NCI-H2107 treated with DMSO at 0.1 percent for 48 hours (cell line): ENCODE data around the gene FBXL17.

Source experiments
- DNase-seq: peaks from one replicate; lab custom pipeline; 2025; ENCODE audit not compliant: unreplicated experiment; lab: John Stamatoyannopoulos, UW

The FBXL17 gene

GRCh38 chr5:107871023-107871422 lies 510.9 kb downstream of the FBXL17 start:
- DNase-seq: no peak

DNA sequence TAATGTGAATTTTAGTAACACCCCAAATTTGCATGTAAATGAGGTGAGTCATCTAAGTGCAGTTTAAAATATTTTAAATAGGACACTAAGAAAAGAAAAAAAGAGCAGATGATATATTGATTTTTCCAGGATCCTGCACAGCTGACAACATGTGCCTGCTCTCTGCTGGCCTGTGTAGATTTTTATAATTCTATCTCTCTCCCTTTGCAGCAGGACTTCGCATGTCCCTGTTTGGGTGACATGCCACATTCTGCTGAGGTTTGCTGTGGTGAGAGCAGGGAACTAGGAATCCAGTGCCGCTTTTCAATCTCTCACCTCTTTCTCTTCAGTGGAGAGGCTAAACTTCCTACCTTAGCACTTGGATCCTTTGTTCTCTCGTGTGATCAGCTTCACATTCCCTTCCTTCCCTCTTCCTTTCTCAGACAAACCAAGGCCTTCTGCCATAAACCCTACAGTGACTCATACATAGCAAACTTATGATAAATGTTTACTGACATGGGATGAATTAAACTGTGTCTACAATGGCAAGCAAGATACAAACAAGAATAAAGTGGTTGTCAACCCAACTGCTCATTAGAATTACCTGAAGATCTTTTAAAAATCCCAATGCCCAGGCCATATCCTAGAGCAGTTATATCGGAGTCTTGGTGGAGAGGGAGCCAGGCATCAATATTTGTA lies 512.3 kb downstream of the FBXL17 start:
- DNase-seq: no peak

- no peak for DNase-seq
These were observed 513.1 kb downstream of the FBXL17 start for GRCh38 chr5:107868650-107869409.

- no peak for DNase-seq
These were observed 514.6 kb downstream of the FBXL17 start for GRCh38 chr5:107867266-107867665.

DNA sequence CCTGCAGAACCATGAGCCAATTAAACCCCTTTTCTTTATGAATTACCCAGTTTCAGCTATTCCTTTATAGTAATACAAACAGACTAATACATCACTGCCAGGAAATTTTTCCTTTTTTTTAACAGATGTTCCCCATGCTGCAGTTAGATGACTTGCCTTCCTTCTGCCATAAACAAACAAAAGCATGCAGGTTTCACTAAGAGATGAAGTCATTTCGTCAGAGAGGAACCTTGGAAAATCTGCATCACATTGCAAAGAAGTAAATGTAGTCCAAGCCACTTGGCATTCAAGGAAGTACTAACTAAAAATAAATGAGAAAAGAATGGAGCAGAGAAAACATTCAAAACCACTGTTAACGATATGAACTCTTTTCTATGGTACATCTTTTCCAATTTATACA lies 517.1 kb downstream of the FBXL17 start:
- no peak for DNase-seq

- DNase-seq: no peak
These were observed 518.8 kb downstream of the FBXL17 start for GRCh38 chr5:107863125-107863524.

DNA sequence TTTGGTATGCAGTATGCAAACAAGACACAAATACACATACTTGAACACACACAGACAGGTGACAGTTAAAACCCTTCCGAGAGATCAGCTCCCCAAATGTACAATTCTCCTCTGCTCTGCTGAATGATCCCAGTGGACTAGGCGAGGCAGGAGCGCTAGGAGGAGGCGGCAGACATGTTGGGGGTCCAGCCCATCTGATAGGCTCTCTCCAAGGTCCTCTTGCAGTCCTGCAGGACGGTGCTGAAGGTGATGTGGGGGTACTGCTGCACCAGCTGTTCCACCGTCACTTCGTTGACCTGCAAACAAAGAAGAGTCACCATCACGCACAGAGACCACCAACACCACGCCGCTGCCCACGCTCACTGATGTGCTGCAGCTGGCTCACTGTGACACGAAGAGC lies 520.3 kb downstream of the FBXL17 start:
- no peak for DNase-seq

GRCh38 chr5:107860044-107860443 lies 521.9 kb downstream of the FBXL17 start:
- DNase-seq: no peak

DNA sequence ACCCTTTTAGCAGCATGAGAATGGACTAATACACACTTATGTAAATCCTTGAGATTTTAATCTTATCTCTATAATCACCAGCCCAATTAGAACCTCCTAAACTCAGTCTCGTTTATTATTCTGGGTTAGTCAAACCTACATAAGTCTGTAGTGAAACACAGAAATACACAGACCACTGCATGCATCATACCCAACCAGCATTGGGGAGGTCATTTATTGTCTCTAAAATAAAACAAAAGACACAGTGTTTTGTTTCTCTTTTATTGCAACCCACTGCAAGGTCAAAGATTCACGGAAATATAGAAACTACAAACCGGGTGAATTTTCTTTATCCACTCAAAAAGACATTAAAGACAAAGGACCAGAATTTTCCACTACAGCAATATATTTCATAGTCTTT lies 523.1 kb downstream of the FBXL17 start:
- DNase-seq: no peak

GRCh38 chr5:107858324-107858723 lies 523.6 kb downstream of the FBXL17 start:
- DNase-seq: no peak

DNA sequence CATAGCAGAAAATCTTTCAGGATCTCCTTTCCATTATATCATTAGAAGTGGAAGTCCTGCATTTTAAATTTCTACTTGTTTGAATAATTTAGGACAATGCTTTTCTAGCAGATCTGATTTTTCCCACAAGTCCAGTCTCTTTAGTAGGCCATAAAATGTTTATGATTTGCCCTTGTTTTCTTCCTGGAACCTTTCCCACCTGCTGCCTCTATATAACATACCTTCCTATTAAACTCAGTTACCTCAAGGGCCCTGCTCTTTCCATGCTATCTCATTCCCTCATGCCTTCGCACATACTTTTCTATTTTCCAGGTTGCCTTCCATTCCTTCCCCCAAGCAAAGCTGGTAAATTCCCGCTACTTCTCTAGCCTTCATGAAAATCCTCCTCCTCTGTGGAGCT lies 524.1 kb downstream of the FBXL17 start:
- no peak for DNase-seq

DNA sequence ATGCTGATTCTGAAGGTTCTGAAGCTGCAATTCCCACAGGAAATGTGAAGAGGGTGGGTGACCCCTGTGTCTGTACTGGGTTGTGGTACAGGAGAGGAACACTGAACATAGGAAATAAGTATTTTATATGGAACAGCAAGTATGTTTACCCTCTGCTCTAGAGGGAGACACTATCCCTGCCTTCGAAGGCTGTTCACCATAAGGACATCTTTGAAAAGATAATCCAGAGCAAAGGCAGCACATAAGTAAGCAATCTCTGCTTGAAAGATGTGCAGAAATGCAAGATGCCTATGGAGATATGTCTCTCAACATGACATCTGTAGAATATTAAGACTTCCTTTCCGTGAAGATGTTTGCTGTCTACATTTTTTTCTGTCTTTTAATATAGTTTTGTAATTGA lies 526.7 kb downstream of the FBXL17 start:
- DNase-seq: no peak

DNA sequence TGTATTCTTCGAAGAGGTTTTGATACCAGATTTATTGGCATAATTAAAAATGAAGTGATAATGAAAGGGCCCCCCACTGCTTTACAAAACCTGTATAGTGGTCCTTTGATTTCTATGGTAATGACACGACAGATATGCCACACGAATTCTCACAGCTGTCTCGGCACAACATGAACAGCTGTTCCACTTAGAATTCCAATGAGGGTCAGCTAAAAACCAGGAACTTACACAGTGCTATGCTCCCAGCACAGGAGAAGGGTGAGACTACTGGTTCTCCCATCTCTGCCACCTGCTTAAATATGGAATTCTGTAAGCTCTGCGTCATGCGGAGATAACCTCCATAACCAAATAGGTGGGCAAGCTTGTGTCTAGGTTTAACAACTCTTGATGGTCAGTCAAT lies 528.2 kb downstream of the FBXL17 start:
- no peak for DNase-seq

DNA sequence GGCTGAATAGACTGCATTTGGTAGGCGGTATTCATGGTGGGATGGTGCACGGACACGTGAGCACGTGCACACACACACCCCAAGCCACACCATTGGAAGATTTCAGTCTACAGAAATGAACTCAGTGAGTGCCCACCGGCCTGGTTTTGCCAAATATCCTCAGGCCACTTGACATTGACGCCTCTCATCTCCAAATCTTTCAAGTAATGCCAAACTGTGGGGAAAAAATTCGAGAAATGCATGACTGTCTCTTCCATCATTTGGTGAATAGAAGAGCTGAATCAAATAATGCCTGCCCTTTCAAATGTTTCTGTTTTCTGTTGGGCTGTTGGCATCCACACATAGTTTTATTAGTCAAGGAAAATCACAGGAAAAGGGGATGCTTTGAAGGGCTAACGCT lies 528.9 kb downstream of the FBXL17 start:
- no peak for DNase-seq

DNA sequence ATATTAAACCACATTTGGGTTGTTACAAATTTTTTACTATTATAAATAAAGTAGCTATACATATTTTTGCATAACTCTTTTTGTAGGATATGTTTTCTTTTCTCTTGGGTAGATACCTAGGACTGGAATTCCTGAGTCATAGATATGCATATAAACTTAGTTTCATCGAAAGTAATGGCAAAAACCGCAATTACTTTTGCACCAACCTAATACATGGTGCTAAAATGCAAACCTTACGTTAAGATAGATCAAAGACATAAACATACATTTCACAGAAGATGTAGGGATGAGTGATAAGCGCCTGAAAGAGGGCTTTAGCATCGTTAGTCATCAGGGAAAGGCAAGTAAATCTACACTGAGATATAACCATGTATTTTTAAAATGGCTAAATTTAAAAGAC lies 532.8 kb downstream of the FBXL17 start:
- no peak for DNase-seq

DNA sequence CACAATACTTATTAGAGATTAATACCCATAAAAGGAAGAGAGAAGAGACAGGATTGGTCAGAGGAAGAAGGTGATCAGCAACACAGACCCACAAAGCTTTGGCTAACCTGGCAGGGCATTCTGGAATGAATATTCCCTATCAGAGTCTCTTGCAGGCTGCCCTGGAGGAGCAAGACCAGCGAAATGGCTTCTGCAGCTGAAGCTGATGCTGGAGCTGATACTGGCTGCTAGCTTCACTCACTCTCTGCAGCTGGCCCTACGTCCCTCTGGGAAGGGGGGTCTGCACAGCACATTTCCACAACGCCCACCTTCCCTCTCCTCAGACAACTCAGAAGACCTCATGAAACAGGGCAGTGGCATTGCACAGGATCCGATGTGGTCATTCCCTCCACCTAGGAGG lies 541.3 kb downstream of the FBXL17 start:
- DNase-seq: no peak

DNA sequence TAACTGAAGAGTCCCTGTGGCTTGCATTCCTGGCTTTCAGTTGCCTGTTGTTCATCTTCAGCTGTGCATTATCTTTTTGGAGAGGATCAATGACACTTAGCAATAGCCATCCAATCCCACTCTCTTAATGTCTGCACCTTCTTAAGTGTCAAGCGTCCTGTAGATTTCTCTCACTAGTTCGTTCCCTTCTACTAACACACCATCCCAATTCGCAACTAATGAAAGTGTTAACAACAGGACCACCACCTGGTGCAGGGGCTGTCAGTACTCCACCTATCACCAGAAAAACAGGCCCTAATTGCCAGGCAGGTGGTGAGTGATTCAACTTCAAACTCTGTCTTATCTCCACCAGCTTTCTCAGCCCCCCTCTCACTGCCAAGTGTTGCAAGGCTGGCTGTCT lies 541.7 kb downstream of the FBXL17 start:
- no peak for DNase-seq

DNA sequence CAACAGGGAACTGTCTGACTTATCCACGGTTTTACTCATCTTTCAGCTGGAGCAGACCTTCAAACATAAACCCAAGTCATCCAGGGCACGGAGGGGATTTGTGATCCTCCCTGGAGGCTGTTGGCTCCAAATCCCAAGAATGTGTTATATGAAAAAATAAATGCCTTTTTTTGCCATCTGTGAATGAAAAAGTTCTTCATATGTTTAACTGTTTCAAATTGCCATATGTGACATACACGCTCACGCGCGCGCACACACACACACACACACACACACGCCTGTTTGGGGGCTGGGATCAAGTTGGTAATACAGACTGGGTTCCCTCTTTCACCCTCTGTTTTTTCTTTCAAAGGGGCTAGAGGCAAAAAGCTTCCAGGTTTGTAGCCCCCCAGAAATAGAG lies 546.8 kb downstream of the FBXL17 start:
- DNase-seq: no peak

DNA sequence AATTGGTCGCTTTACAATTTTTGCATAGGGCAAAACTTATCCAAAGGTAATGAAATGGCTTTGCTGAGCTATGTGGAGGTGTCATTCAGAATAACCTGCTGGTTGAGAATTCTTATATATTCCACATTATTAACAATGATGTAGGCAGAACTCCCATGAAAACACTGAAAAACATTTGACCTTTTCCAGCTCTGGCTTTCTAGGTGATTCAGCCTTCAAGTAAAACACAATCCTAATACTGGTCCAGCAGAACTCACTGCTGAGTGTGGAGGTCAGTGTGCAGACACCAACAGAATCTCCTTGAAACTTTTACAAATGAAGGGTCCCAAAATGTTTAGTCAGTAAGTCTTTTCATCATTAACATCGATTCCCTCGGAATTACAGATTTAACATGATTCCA lies 549.2 kb downstream of the FBXL17 start:
- DNase-seq: no peak

GRCh38 chr5:107831612-107832395 lies 550.1 kb downstream of the FBXL17 start:
- no peak for DNase-seq

- no peak for DNase-seq
These were observed 551.1 kb downstream of the FBXL17 start for GRCh38 chr5:107830750-107831149.
